Mucosa of descending colon (tissue), 3 donors: ENCODE measurements around the gene CEP120. TPM values are rescaled to one million over a fixed set of nuclear protein-coding genes. Genes with fewer than 3 reads are reported as not detected.

Experiments used
- ATAC-seq: fragments of 200-7000 bp; cut with Tn5 transposase; one replicate; pipeline ENCODE4 v1.9.1; 2020; ENCODE audit warnings: mild to moderate bottlenecking, moderate library complexity
- DNase-seq, 3 donors: peaks; one replicate each; pipeline ENCODE4 v3.0.0-alpha.2; 2020
- H3K36me3 ChIP-seq: fragments of 200-600 bp; one replicate; pipeline ENCODE4 v1.8.0; 2021; ENCODE audit warnings: low read depth, mild to moderate bottlenecking
- H3K4me1 ChIP-seq: fragments of 200-600 bp; one replicate; pipeline ENCODE4 v1.8.0; 2021; ENCODE audit warnings: low read depth, mild to moderate bottlenecking
- H3K4me3 ChIP-seq: fragments of 200-600 bp; one replicate; pipeline ENCODE4 v1.8.0; 2021; ENCODE audit warnings: mild to moderate bottlenecking
- H3K9me3 ChIP-seq: fragments of 200-600 bp; one replicate; pipeline ENCODE4 v1.8.0; 2021; ENCODE audit warnings: mild to moderate bottlenecking
- intact Hi-C, 2 donors: fragments of 100-400 bp; cut with DNase I in 1 of 2; cut with micrococcal nuclease in 1 of 2; formaldehyde crosslinking; loops; one replicate each; pipeline versions ENCODE4 v1.11.0 to v1.11.1; 2022; cut with DNase I, micrococcal nuclease
- total RNA-seq, 3 donors: library from RNA; stranded (reverse); fragmentation: NEBNext Ultra II Directional in 2 of 3; extraction: Animal tissue kit (Norgen Biotek cat#: 25700) in 2 of 3; gene quantifications; one replicate each; pipeline versions ENCODE4 v1.2.1 to v1.2.4, GENCODE V29; 2021 to 2023
- TF ChIP-seq, protein P1 (sequence below): fragments of 200-600 bp; IDR thresholded peaks from one replicate; pipeline ENCODE4 v1.8.0; 2022; ENCODE audit warnings: antibody characterized with exemption, mild to moderate bottlenecking
- donor health status: DM: no; HTN: no; CAD: no; lungs with moderate emphysema.
- donor health status: DM: no; HTN: no; CAD: no.
- donor health status: DM: no; HTN: yes; CAD: no.

The CEP120 gene
- total RNA-seq, 3 donors from 2014 or later = 12.6 to 27.6 (median 15.0) TPM

GRCh38 chr5:123456242-123456641 lies 33.0 kb upstream of the CEP120 start:
- peak; percentile 75 for ATAC-seq
- intact Hi-C loops = no loop called here

GRCh38 chr5:123455640-123456039 lies 32.4 kb upstream of the CEP120 start:
- Histone ChIP-seq H3K4me1 (peaks cover 2% of the 10 kb centered on the region), H3K9me3 (no peaks in the 10 kb centered on the region), H3K4me3 (no peak overlapping the region), H3K36me3 (no peaks in the 10 kb centered on the region)
- intact Hi-C loops = no loop called here
- DNase-seq (no peak), ATAC-seq (no peak)
- TF ChIP-seq, protein P1, sequence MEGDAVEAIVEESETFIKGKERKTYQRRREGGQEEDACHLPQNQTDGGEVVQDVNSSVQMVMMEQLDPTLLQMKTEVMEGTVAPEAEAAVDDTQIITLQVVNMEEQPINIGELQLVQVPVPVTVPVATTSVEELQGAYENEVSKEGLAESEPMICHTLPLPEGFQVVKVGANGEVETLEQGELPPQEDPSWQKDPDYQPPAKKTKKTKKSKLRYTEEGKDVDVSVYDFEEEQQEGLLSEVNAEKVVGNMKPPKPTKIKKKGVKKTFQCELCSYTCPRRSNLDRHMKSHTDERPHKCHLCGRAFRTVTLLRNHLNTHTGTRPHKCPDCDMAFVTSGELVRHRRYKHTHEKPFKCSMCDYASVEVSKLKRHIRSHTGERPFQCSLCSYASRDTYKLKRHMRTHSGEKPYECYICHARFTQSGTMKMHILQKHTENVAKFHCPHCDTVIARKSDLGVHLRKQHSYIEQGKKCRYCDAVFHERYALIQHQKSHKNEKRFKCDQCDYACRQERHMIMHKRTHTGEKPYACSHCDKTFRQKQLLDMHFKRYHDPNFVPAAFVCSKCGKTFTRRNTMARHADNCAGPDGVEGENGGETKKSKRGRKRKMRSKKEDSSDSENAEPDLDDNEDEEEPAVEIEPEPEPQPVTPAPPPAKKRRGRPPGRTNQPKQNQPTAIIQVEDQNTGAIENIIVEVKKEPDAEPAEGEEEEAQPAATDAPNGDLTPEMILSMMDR = no peak

More at GRCh38 chr5:123456242-123456641, 33.0 kb upstream of the CEP120 start:
- Histone ChIP-seq H3K4me1 (peaks cover 4% of the 10 kb centered on the region), H3K9me3 (no peaks in the 10 kb centered on the region), H3K4me3 (no peak overlapping the region), H3K36me3 (no peaks in the 10 kb centered on the region)
- TF ChIP-seq, protein P1 = no peak
- DNase-seq = no peak

- H3K4me3 ChIP-seq = no peak overlapping the region
- no peaks in the 10 kb centered on the region for H3K9me3 ChIP-seq
- intact Hi-C loops = no loop called here
- peaks cover 2% of the 10 kb centered on the region for H3K4me1 ChIP-seq
- TF ChIP-seq, protein P1 = no peak
- DNase-seq (no peak), ATAC-seq (no peak)
- H3K36me3 ChIP-seq = no peaks in the 10 kb centered on the region
These were observed 31.9 kb upstream of the CEP120 start for GRCh38 chr5:123455095-123455494.

GRCh38 chr5:123454259-123454911 lies 31.2 kb upstream of the CEP120 start:
- Histone ChIP-seq H3K36me3 (no peaks in the 10 kb centered on the region), H3K9me3 (no peaks in the 10 kb centered on the region), H3K4me1 (peaks cover 2% of the 10 kb centered on the region), H3K4me3 (no peak overlapping the region)
- intact Hi-C loops = no loop called here
- TF ChIP-seq, protein P1 = no peak
- ATAC-seq (peak; percentile 77), DNase-seq (no peak)

- no peak for DNase-seq
- intact Hi-C loops = no loop called here
- Histone ChIP-seq H3K36me3 (no peaks in the 10 kb centered on the region), H3K9me3 (no peaks in the 10 kb centered on the region), H3K4me1 (peaks cover 15% of the 10 kb centered on the region), H3K4me3 (no peak overlapping the region)
- TF ChIP-seq, protein P1 = no peak
- no peak for ATAC-seq
These were observed 29.2 kb upstream of the CEP120 start for GRCh38 chr5:123452401-123452800.
